ENCODE measurements around the gene NRIP2.

Gene NRIP2

GRCh38 chr12:2794736-2795289 is 40.0 kb downstream of the NRIP2 start, which contains the start of gene FKBP4:
Gene FKBP4 (plus strand): TSS chr12:2794970. CDS start chr12:2795140, 170 bp downstream.
- peak within 1 kb of the TSS; percentile 78 to 80 for H3K4me3 ChIP-seq (replicated peaks in 1 of 2; ENCODE audit: low read depth in 2 of 2, low read length in 2 of 2)
- TF ChIP-seq, protein P1, sequence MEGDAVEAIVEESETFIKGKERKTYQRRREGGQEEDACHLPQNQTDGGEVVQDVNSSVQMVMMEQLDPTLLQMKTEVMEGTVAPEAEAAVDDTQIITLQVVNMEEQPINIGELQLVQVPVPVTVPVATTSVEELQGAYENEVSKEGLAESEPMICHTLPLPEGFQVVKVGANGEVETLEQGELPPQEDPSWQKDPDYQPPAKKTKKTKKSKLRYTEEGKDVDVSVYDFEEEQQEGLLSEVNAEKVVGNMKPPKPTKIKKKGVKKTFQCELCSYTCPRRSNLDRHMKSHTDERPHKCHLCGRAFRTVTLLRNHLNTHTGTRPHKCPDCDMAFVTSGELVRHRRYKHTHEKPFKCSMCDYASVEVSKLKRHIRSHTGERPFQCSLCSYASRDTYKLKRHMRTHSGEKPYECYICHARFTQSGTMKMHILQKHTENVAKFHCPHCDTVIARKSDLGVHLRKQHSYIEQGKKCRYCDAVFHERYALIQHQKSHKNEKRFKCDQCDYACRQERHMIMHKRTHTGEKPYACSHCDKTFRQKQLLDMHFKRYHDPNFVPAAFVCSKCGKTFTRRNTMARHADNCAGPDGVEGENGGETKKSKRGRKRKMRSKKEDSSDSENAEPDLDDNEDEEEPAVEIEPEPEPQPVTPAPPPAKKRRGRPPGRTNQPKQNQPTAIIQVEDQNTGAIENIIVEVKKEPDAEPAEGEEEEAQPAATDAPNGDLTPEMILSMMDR (IDR thresholded peaks at IDR 0.05; ENCODE audit: low read depth, low read length): no peak

DNA sequence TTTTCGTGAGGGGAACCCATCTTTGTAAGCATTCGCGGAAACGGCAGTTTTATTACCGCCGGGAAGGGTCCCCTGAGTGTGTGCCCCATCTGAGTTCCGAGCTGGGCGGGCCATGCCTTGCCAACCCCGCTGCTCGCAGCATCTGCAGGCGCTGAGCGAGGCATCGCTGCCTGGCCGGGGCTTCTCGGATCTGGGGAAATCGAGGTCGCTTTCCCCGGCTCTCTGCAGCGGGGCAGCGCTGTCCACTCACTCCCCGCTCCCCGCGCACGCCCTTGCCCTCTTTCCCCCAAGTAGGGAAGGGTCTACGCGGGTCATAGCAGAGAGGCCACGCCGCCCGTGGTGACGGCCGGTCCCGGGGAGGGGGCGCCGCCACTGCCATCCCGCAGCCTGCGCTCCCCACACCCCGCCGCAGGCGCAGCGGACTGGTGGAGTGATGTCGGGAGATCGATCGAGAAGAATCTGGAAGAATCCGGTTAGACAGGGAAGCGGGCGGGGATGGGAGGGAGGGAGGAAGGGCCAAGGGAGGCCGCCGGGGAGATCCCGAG is 40.6 kb downstream of the NRIP2 start:
- H3K4me3 ChIP-seq (replicated peaks in 1 of 2; ENCODE audit: low read depth in 2 of 2, low read length in 2 of 2): peak overlapping the region; percentile 65 to 80
- peak in 1 of 2 donors; percentile 49 for DNase-seq (ENCODE audit: low read depth in 2 of 2)

More at GRCh38 chr12:2794736-2795289, 40.0 kb downstream of the NRIP2 start, which contains the start of gene FKBP4:
- DNase-seq (ENCODE audit: low read depth in 2 of 2): peak; percentile 76 to 83

GRCh38 chr12:2793561-2793960 is 41.3 kb downstream of the NRIP2 start:
- TF ChIP-seq, protein P1 (IDR thresholded peaks at IDR 0.05; ENCODE audit: low read depth, low read length): no peak
- DNase-seq (ENCODE audit: low read depth in 2 of 2): no peak
- no peak overlapping the region for H3K4me3 ChIP-seq (replicated peaks in 1 of 2; ENCODE audit: low read depth in 2 of 2, low read length in 2 of 2)

More for the DNA sequence above, 40.6 kb downstream of the NRIP2 start:
- TF ChIP-seq, protein P1 (IDR thresholded peaks at IDR 0.05; ENCODE audit: low read depth, low read length): no peak

GRCh38 chr12:2792671-2793500 is 41.9 kb downstream of the NRIP2 start:
- no peak for DNase-seq (ENCODE audit: low read depth in 2 of 2)
- TF ChIP-seq, protein P1 (IDR thresholded peaks at IDR 0.05; ENCODE audit: low read depth, low read length): no peak
- H3K4me3 ChIP-seq (replicated peaks in 1 of 2; ENCODE audit: low read depth in 2 of 2, low read length in 2 of 2): no peak overlapping the region

DNA sequence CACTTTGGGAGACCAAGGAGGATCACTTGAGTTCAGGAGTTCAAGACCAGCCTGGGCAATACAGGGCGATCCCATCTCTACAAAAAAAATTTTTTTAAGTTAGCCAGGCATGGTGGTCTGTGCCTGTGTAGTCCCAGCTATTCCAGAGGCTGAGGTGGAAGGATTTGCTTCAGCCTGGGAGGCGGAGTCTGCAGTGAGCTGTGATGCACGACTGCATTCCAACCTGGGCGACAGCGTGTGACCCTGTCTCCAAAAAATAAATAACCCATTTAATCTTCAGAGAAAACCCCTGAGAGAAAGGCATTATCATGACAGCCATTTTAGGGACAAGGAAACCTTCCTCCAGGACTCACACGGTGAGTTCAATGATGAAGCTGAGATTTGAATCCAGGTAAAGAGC is 43.7 kb downstream of the NRIP2 start:
- no peak for DNase-seq (ENCODE audit: low read depth in 2 of 2)
- TF ChIP-seq, protein P1 (IDR thresholded peaks at IDR 0.05; ENCODE audit: low read depth, low read length): no peak
- H3K4me3 ChIP-seq (replicated peaks in 1 of 2; ENCODE audit: low read depth in 2 of 2, low read length in 2 of 2): no peak overlapping the region

- no peak overlapping the region for H3K4me3 ChIP-seq (replicated peaks in 1 of 2; ENCODE audit: low read depth in 2 of 2, low read length in 2 of 2)
- TF ChIP-seq, protein P1 (IDR thresholded peaks at IDR 0.05; ENCODE audit: low read depth, low read length): no peak
- no peak for DNase-seq (ENCODE audit: low read depth in 2 of 2)
Observed at GRCh38 chr12:2785017-2785416, 49.8 kb downstream of the NRIP2 start.
